ENCODE data around the gene TBC1D8.

Gene TBC1D8

GRCh38 chr2:101161658-101162057, 10.5 kb upstream of the TBC1D8 start:
- FAIRE-seq = no peak

GRCh38 chr2:101160454-101160853, 9.3 kb upstream of the TBC1D8 start:
- no peak for FAIRE-seq

DNA sequence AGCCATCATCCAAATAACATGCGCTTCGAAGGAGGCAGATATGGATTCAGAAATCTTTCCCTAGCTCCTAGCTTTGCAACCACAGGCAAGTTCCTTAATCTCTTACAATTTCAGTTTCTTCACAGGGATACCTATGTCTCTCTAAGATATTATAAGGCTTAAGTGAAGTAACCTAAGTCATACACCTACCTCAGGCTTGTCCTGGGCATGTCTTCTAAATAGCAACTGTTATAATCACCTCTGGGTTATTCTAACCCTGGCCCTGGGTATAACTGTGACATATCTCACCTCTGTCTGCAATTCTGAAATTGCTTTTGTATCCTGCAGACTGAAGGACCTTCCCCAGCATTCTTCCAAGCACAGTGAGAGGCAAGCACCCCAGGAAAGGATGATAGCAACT, 8.3 kb upstream of the TBC1D8 start:
- FAIRE-seq = no peak

- no peak for FAIRE-seq
Measured at GRCh38 chr2:101157272-101157671, 6.1 kb upstream of the TBC1D8 start.

DNA sequence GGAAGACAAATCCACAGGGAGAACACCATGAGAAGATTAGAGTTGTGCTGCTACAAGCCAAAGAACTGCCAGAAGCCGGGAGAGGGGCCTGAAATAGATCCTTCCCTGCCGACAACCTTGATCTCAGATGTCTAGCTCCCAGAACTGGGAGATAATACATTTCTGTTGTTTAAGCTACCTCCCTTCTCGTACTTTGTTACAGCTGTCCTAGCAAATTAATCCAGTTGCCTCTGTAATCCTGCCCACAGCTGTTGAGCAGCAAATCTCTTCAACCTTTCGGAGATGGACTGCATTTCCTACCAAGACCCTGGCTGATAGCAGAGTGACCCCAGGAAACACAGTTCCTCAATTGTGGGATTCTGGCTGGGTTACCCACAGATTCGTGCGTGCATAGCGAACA, 2.6 kb upstream of the TBC1D8 start:
- FAIRE-seq = no peak

- no peak for FAIRE-seq
Measured at GRCh38 chr2:101153077-101153707, 2.0 kb upstream of the TBC1D8 start.

GRCh38 chr2:101152272-101153076, 1.3 kb upstream of the TBC1D8 start:
- FAIRE-seq = no peak

DNA sequence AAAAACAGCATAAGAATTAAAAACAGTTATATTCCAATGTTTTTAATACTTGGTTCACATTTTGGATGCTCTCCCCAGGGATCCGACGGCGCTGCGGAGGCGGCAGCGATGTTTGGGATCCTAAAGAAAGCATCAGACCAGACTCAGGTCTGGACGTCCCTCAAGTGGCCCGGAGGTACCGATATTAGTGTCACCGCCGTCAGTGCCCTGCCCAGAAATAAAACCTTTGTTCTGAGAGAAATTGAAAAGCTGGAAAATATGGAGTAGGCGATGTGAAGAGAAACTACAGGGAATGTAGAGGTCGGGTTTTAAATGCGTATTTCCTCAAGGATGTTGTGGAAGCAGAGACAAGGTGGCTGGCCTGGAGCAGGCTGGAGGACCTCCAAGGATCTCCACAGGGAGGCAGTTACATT, 683 bp upstream of the TBC1D8 start:
- no peak for FAIRE-seq

GRCh38 chr2:101150306-101151145, 656 bp downstream of the TBC1D8 start:
- no peak for FAIRE-seq

DNA sequence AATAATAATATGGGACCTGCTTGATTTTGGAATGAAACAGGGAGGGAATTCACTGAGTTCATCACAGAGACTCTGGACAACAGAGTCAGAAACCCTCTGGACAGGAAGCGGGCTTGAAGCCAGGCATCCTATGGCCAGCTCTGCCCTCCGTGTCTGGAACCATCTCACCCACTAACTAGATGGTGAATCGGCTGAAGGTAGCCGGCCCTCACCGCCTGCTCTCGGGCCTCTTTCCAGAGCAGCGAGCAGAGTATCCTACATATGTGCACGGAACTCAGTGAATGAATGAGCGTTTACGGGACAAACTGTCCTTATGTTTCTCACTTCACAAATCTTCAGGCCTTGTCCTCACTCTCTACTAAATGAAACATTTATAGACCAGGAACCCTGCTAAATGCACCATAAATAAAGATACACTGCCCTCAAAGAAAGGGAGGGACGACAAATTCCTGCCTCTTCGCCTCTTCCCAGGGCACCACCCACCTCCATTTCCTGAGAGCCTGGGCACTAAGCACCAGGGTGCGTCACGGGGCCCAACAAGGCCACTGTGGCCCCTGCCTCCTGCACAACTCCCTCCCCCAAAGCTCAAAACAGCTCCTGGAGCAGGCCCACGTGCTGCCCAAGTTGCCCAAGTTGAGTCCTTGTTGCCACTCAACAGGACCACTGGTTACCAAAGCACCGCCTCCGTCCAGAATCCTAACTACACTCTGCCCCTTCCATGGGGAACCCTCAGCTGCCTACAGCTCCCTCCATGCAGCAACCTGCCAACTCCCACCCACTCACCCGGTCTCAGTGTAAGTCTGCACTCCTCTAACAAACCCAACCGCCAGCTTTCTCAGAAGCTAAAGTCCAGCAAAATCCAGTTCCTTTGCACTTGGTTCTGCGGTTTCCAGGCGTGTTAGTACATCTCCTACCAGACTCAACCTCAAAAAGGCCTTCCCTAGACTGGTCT, 1.7 kb downstream of the TBC1D8 start:
- FAIRE-seq = no peak

DNA sequence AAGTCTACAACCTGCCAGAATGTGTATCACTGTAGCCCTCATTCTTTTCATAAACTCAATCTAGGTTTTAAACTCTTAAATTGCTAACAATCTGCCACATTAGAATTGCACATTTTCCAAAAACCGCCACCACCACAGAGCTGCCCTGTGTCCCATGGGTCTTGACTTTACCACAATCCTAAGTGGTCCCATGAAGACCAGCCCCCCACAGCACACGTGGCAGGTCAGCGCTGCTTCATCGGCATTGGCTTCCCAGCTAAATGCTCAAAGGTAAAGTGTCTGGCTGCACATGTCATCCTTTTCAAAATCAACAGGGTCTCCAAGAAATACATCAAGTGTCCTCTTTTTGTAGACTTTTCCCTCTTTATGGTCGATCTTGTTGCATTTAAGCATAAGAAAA, 2.4 kb downstream of the TBC1D8 start:
- no peak for FAIRE-seq

DNA sequence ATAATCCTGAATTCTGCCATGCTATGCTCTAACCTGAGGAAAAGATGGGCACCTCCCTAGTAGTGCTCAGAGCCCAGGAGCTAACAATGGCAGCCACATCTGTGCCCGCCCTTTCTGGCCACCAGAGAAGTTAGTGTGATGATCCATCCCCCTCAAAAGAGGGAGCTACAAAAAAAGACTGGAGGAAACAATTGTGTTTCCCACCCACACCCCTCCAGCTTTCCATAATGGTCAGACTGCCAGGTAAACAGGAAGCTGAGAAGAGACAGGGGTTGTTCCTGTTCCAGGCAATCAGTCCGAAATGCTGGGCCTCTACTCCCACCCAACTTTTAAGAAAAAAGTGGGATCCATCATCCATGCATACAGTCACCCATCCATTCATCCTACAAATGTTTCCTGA, 3.2 kb downstream of the TBC1D8 start:
- FAIRE-seq = no peak

DNA sequence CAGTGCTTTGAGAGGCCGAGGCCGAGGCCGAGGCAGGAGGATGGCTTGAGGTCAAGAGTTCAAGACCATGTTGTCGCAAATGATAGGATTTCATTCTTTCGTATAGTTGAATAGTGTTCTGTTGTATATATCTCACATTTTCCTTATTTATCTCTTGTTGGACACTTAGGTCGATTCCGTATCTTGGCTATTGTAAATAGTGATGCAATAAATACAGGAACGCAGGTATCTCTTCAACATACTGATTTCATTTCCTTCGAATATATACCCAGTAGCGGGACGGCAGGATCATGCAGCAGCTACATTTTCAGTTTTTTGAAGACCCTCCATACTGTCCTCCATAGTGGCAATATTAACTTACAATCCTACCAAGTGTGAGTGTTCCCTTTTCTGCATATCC, 4.1 kb downstream of the TBC1D8 start:
- no peak for FAIRE-seq

- no peak for FAIRE-seq
Measured at GRCh38 chr2:101146535-101146934, 4.6 kb downstream of the TBC1D8 start.

GRCh38 chr2:101145406-101145805, 5.8 kb downstream of the TBC1D8 start:
- no peak for FAIRE-seq

DNA sequence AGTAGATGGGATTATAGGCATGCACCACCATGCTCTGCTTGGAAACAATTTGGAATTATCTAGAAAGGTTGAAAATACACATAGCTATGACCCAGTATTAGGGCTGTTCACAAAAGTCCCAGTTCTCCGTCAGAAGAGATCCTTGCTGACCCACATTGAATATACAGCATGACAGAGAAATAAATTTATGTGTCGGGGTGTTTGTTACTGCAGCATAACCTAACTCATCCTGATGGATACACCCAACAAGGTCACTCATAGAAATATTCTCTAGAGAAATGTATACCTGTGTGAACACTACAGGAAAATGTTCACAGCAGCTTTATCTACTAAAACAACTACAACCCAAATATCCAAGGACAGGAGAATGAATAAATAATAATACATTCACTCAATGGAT, 9.0 kb downstream of the TBC1D8 start:
- FAIRE-seq = no peak

DNA sequence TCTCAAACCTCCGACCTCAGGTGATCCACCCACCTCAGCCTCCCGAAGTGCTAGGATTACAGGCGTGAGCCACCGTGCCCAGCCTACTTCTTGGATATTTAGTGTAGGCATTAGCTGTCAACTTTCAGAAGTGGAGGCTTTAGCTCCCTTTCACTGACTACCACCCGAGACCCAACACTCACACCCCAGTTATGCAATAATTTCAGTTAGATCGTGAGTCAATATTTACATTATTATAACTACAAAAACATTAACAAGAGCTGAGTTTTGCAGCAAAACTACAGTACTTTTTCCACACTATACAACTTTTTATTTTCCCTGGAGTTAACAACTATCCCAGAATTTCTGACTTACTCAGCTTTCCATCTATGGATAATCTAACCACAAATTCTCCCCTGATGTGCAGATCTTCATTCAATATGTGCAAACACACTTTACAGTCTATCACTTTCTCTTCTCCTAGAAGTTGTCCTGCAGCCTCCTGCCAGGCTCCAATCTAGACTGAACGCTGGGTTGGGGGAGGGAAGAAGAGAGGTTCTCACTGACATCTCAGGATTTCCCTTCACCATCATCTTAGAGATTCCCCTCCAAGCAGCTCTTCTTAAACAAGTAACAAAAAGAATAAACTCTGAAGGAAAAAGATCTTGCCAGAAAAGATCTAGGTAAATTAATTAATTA, 10.1 kb downstream of the TBC1D8 start:
- FAIRE-seq = no peak

GRCh38 chr2:101140237-101140636, 10.9 kb downstream of the TBC1D8 start:
- FAIRE-seq = no peak

- FAIRE-seq = no peak
Measured at GRCh38 chr2:101139495-101139894, 11.7 kb downstream of the TBC1D8 start.

DNA sequence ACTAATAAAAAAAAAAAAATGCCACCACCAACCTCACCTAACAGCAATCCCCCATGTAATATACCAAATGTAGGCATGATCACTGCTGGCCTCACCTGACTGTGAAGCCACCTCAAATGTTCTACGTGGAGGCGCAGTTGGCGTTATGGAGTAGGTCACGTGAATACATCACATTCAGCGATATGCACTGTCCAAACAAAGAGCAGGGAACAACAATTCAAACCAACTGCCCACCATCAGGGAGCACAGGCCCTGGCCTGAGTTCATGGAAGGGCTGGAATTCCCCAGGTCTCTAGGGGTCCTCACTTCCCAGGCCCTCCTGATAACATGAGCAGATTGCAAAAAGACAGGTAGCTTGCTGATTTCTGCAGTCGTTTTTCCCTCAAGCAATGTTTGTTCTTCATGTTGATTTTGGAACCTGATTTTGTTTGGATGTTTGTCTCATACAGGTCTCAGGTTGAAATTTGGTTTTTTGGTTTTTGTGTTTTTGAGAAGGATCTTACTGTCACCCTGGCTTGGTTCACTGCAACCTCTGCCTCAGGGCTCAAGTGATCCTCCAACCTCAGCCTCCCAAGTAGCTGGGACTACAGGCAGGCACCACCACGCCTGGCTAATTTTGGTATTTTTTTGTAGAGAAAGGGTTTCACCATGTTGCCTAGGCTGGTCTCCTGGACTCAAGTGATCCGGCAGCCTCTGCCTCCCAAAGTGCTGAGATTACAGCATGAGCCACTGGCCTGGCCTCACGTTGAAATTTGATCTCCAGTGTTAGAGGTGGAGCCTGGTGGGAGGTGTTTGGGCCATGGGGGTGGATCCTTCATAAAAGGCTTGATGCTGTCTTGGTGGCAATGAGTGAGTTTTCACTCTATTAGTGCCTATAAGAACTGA, 15.5 kb downstream of the TBC1D8 start:
- FAIRE-seq = no peak

Measured in TTC549 (cell line).